SK-N-SH (cell line): ENCODE data around the gene COMT. TPM values are rescaled to one million over a fixed set of nuclear protein-coding genes. Genes with fewer than 3 reads are reported as not detected.

ENCODE experiments used
- CTCF ChIA-PET: fragments of 300-600, 350-600 bp; formaldehyde crosslinking; extraction: SDS; loops from one replicate; lab custom pipeline; 2021; lab: Yijun Ruan, JAX
- POLR2A ChIA-PET: fragments of 350-600 bp; sonication (Branson Sonifier 250); formaldehyde crosslinking; extraction: SDS; loops from one replicate; lab custom pipeline; 2020; ENCODE audit warnings: antibody characterized with exemption, inconsistent platforms; lab: Yijun Ruan, JAX
- DNase-seq: peaks from one replicate; pipeline ENCODE4 v3.0.0; 2012
- H2AFZ ChIP-seq: fragments of 200-600 bp; sonication (generic); 2 replicates; pipeline ENCODE4 v1.8.1; 2016; ENCODE audit warnings: antibody characterized with exemption, mild to moderate bottlenecking, low read depth
- H3F3A ChIP-seq: fragments of 200-600 bp; sonication (generic); replicated peaks from 2 replicates; pipeline ENCODE3; 2016; ENCODE audit warnings: antibody characterized with exemption, mild to moderate bottlenecking; ENCODE audit not compliant: insufficient read depth
- H3K27ac ChIP-seq, 2 experiments: fragments of 200-500 bp in 1 of 2; fragments of 200-600 bp in 1 of 2; sonication (Bioruptor generic) in 1 of 2; sonication (generic), shearing (Covaris generic) in 1 of 2; 2 replicates each; pipeline versions ENCODE4 v1.5.1 to v1.6.1; 2014 to 2016; ENCODE audit warnings: low read depth in 2 of 2, inconsistent platforms in 1 of 2, low read length in 1 of 2, mild to moderate bottlenecking in 1 of 2, mixed read lengths in 1 of 2
- H3K27me3 ChIP-seq: fragments of 200-600 bp; sonication (generic), shearing (Covaris generic); 2 replicates; pipeline ENCODE4 v1.6.1; 2016; ENCODE audit warnings: mixed run types; ENCODE audit not compliant: insufficient read depth
- H3K36me3 ChIP-seq, 2 experiments: fragments of 200-500 bp in 1 of 2; fragments of 200-600 bp in 1 of 2; sonication (Bioruptor generic) in 1 of 2; sonication (generic) in 1 of 2; replicated peaks in 1 of 2; 2 replicates each; pipeline versions ENCODE3 to v1.5.1; 2014 to 2016; ENCODE audit warnings: low read length in 1 of 2, mild to moderate bottlenecking in 1 of 2; ENCODE audit not compliant: insufficient read depth in 2 of 2, control insufficient read depth in 1 of 2
- H3K4me1 ChIP-seq, 2 experiments: fragments of 200-500 bp in 1 of 2; fragments of 200-600 bp in 1 of 2; sonication (Bioruptor generic) in 1 of 2; sonication (generic), shearing (Covaris generic) in 1 of 2; 2 replicates each; pipeline versions ENCODE4 v1.5.1 to v1.6.1; 2014 to 2016; ENCODE audit warnings: low read depth in 1 of 2, low read length in 1 of 2, mixed run types in 1 of 2; ENCODE audit not compliant: insufficient read depth in 2 of 2, control insufficient read depth in 1 of 2
- H3K4me2 ChIP-seq: fragments of 200-600 bp; sonication (generic), shearing (Covaris generic); 2 replicates; pipeline ENCODE4 v1.6.1; 2017; ENCODE audit warnings: mixed run types
- H3K4me3 ChIP-seq, 2 experiments: fragments of 200-500 bp in 1 of 2; fragments of 200-600 bp in 1 of 2; sonication (Bioruptor generic) in 1 of 2; sonication (generic), shearing (Covaris generic) in 1 of 2; 2 replicates each; pipeline versions ENCODE4 v1.5.1 to v1.8.1; 2014 to 2016; ENCODE audit warnings: low read depth in 2 of 2, inconsistent platforms in 1 of 2, low read length in 1 of 2, mild to moderate bottlenecking in 1 of 2, mixed read lengths in 1 of 2, moderate library complexity in 1 of 2
- H3K79me2 ChIP-seq: fragments of 200-600 bp; sonication (generic); 2 replicates; pipeline ENCODE4 v1.8.1; 2017; ENCODE audit warnings: mild to moderate bottlenecking; ENCODE audit not compliant: insufficient read depth
- H3K9ac ChIP-seq: fragments of 200-600 bp; sonication (generic); 2 replicates; pipeline ENCODE4 v1.6.1; 2017; ENCODE audit warnings: mixed run types
- H3K9me2 ChIP-seq: fragments of 200-600 bp; sonication (generic); 2 replicates; pipeline ENCODE4 v1.6.1; 2017; ENCODE audit warnings: mixed run types
- H3K9me3 ChIP-seq: fragments of 200-600 bp; sonication (generic); 2 replicates; pipeline ENCODE4 v1.6.1; 2017; ENCODE audit warnings: mixed run types, mild to moderate bottlenecking, moderate library complexity
- H4K20me1 ChIP-seq: fragments of 200-600 bp; sonication (generic); 2 replicates; pipeline ENCODE4 v1.6.1; 2017; ENCODE audit warnings: mild to moderate bottlenecking, mixed run types; ENCODE audit not compliant: insufficient read depth
- CHD2 ChIP-seq: fragments of 150-350 bp; IDR thresholded peaks from 2 replicates; pipeline ENCODE4 v1.6.1; 2018; ENCODE audit warnings: low read length; ENCODE audit not compliant: partially characterized antibody
- EP300 ChIP-seq, 2 experiments: IDR thresholded peaks; 2 replicates each; pipeline versions ENCODE4 v1.4.0 to v1.6.1; 2012; ENCODE audit warnings: borderline replicate concordance in 1 of 2, low read depth in 1 of 2, low read length in 1 of 2
- FOSL2 ChIP-seq: IDR thresholded peaks from 2 replicates; pipeline ENCODE4 v1.4.0; 2012; ENCODE audit warnings: low read depth, mild to moderate bottlenecking, moderate library complexity, borderline replicate concordance
- MAX ChIP-seq: IDR thresholded peaks from 2 replicates; pipeline ENCODE4 v1.4.0; 2012; ENCODE audit warnings: low read depth
- MEF2A ChIP-seq: IDR thresholded peaks from 2 replicates; pipeline ENCODE4 v1.4.0; 2012; ENCODE audit warnings: low read depth, borderline replicate concordance
- PBX3 ChIP-seq: IDR thresholded peaks from 2 replicates; pipeline ENCODE4; 2012
- REST ChIP-seq: IDR thresholded peaks from 2 replicates; pipeline ENCODE4 v1.6.1; 2012; ENCODE audit warnings: mild to moderate bottlenecking, low read depth, low read length, moderate library complexity
- RXRA ChIP-seq: IDR thresholded peaks from 2 replicates; pipeline ENCODE4 v1.4.0; 2012; ENCODE audit warnings: low read depth, mild to moderate bottlenecking, borderline replicate concordance
- WGBS: methylation state at CpG from one replicate; pipeline ENCODE4 v1.1.6; 2017; ENCODE audit warnings: low lambda C conversion rate; 5-methylcytosine and 5-hydroxymethylcytosine counted together
- polyA plus RNA-seq, 3 experiments: library from polyadenylated mRNA; depleted of rRNA; stranded (reverse); fragments of >200 nt; gene quantifications; 2 replicates each; pipeline ENCODE4 v1.2.3, GENCODE V29; 2012

Gene COMT
- polyA plus RNA-seq, 1 of the 3 experiments (the other 2 are of a cell fraction) = 343 TPM

- no peaks in the 10 kb centered on the region for H3K9me3 ChIP-seq
- H3K4me3 ChIP-seq = no peak overlapping the region
- 57% methylated on average over 19 of the region's 19 CpGs for WGBS
- no peaks in the 10 kb centered on the region for H3F3A ChIP-seq
- peaks cover 17 to 47% of the 10 kb centered on the region in 2 experiments; a peak in 3 of 4 replicates for H3K4me1 ChIP-seq
- no peaks in the 10 kb centered on the region for H3K9me2 ChIP-seq
- POLR2A ChIA-PET = interaction anchor here (1.1 to 1.7 kb wide), 2 partner anchors 12 to 26 kb away, joined by 3 to 5 read pairs; no protein-coding TSS in a partner anchor
- H3K36me3 ChIP-seq = peaks cover 0 to 22% of the 10 kb centered on the region in 2 experiments
- H4K20me1 ChIP-seq = peaks cover 20% of the 10 kb centered on the region
- peak overlapping the region; percentile 62 for H3K9ac ChIP-seq
- peaks cover 14% of the 10 kb centered on the region; the same call in 1 of the 2 replicates for H3K79me2 ChIP-seq
- no peak for DNase-seq
- H2AFZ ChIP-seq = no peak overlapping the region
- H3K4me2 ChIP-seq = peak overlapping the region; percentile 100
- no peaks in the 10 kb centered on the region for H3K27me3 ChIP-seq
- TF ChIP-seq MAX (no peak), RXRA (no peak), PBX3 (no peak), CHD2 (no peak), REST (no peak), FOSL2 (peak; percentile 83), MEF2A (peak; percentile 99), EP300 (IDR thresholded peaks at IDR 0.05; ENCODE audit: borderline replicate concordance in 1 of 2, low read depth in 1 of 2, low read length in 1 of 2) (no peak)
- TF ChIP-seq, all 33 proteins: peak for 2
- H3K27ac ChIP-seq = peak overlapping the region; percentile 34 to 40; a peak in 2 of 4 replicates
- CTCF ChIA-PET = interaction anchor here (0.7 to 16.4 kb wide), 7 partner anchors 9 to 28 kb away, joined by 3 to 224 read pairs (median 6); no protein-coding TSS in a partner anchor
These were observed 42.7 kb downstream of the COMT start for GRCh38 chr22:19984201-19984753.
